ENCODE data around the gene DYSF. TPM values are rescaled to one million over a fixed set of nuclear protein-coding genes. Genes with fewer than 3 reads are reported as not detected.

DYSF gene
- polyA plus RNA-seq, 1 of the 3 experiments (the other 2 are of a cell fraction), result 0.10 TPM

GRCh38 chr2:71588497-71589170, 135.3 kb downstream of the DYSF start (continued):
- no peak for TF ChIP-seq EZH2phosphoT487 (IDR thresholded peaks at IDR 0.05; ENCODE audit: borderline replicate concordance, low read depth)

GRCh38 chr2:71589763-71590162, 136.4 kb downstream of the DYSF start:
- TF ChIP-seq MXI1 (IDR thresholded peaks at IDR 0.05; ENCODE audit: low read depth, low read length) (no peak), ELF1 (IDR thresholded peaks at IDR 0.05) (no peak), JUND (IDR thresholded peaks at IDR 0.05) (no peak), CHD2 (IDR thresholded peaks at IDR 0.05; ENCODE audit: low read length, partially characterized antibody) (no peak), NFIC (IDR thresholded peaks at IDR 0.05; ENCODE audit: borderline replicate concordance) (no peak), MEF2A (IDR thresholded peaks at IDR 0.05; ENCODE audit: borderline replicate concordance, low read depth) (no peak), FOXJ3 (CRISPR knock-in tag; IDR thresholded peaks at IDR 0.05) (no peak), GATA2 (CRISPR knock-in tag; IDR thresholded peaks at IDR 0.05) (no peak), EZH2phosphoT487 (IDR thresholded peaks at IDR 0.05; ENCODE audit: borderline replicate concordance, low read depth) (no peak), PBX3 (IDR thresholded peaks at IDR 0.05) (no peak), SMC3 (IDR thresholded peaks at IDR 0.05; ENCODE audit: low read depth, low read length) (no peak)
- Histone ChIP-seq H3K27me3 (ENCODE audit: insufficient read depth) (no peaks in the 10 kb centered on the region; the same call in 1 of the 2 replicates), H3K27ac (ENCODE audit: low read depth in 2 of 2, low read length in 1 of 2) (no peak overlapping the region), H3F3A (replicated peaks; ENCODE audit: insufficient read depth) (no peaks in the 10 kb centered on the region), H4K20me1 (ENCODE audit: insufficient read depth) (no peaks in the 10 kb centered on the region), H3K36me3 (replicated peaks in 1 of 2; ENCODE audit: control insufficient read depth in 1 of 2, insufficient read depth in 2 of 2, low read length in 1 of 2) (no peaks in the 10 kb centered on the region), H3K4me2 (no peak overlapping the region), H3K4me3 (ENCODE audit: low read depth in 2 of 2, low read length in 1 of 2) (no peak overlapping the region), H3K4me1 (ENCODE audit: control insufficient read depth in 1 of 2, insufficient read depth in 2 of 2, low read depth in 1 of 2, low read length in 1 of 2) (no peaks in the 10 kb centered on the region; a peak in 1 of 4 replicates), H3K9me2 (no peaks in the 10 kb centered on the region), H3K9me3 (no peaks in the 10 kb centered on the region), H2AFZ (ENCODE audit: low read depth) (no peak overlapping the region), H3K9ac (no peak overlapping the region), H3K79me2 (ENCODE audit: insufficient read depth) (no peaks in the 10 kb centered on the region)
- WGBS (ENCODE audit: low lambda C conversion rate), result 74% methylated on average over 10 of the region's 10 CpGs
- CTCF ChIA-PET, result no interaction called here
- DNase-seq, result no peak
- POLR2A ChIA-PET, result no interaction called here

DNA sequence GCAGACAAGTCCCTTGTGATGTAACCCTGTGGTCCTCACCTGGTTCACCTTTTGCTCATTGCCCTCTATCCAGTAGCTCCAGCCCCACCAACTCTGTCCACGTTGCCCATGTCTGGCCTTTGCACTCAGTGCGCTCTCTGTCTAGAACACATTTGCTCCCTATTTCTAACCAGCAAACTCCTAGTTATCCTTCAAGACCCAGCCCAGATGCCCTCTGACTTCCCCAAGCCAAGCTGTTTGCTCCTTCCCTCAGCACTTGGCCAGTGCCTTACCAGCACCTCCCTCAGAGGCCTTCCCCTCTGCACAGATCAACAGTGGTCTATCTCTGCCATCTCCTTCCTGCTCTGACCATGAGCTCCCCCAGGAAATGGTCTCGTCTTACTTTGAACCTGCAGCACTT, 137.7 kb downstream of the DYSF start:
- CTCF ChIA-PET, result interaction anchor here (0.6 to 1.2 kb wide), 3 partner anchors 19 to 211 kb away, joined by 3 to 4 read pairs (median 3); no protein-coding TSS in a partner anchor
- WGBS (ENCODE audit: low lambda C conversion rate), result 42% methylated on average over 3 of the region's 3 CpGs
- no peaks in the 10 kb centered on the region for H3F3A ChIP-seq (replicated peaks; ENCODE audit: insufficient read depth)
- no peaks in the 10 kb centered on the region for H4K20me1 ChIP-seq (ENCODE audit: insufficient read depth)
- no peak overlapping the region for H3K4me3 ChIP-seq (ENCODE audit: low read depth in 2 of 2, low read length in 1 of 2)
- no peak overlapping the region for H2AFZ ChIP-seq (ENCODE audit: low read depth)
- no peak for DNase-seq
- no peaks in the 10 kb centered on the region for H3K79me2 ChIP-seq (ENCODE audit: insufficient read depth)
- no peak overlapping the region for H3K9ac ChIP-seq
- no peaks in the 10 kb centered on the region for H3K9me3 ChIP-seq
- no peaks in the 10 kb centered on the region; the same call in 1 of the 2 replicates for H3K27me3 ChIP-seq (ENCODE audit: insufficient read depth)
- no peaks in the 10 kb centered on the region for H3K9me2 ChIP-seq
- POLR2A ChIA-PET, result no interaction called here
- H3K36me3 ChIP-seq (replicated peaks in 1 of 2; ENCODE audit: control insufficient read depth in 1 of 2, insufficient read depth in 2 of 2, low read length in 1 of 2), result no peaks in the 10 kb centered on the region
- H3K4me1 ChIP-seq (ENCODE audit: control insufficient read depth in 1 of 2, insufficient read depth in 2 of 2, low read depth in 1 of 2, low read length in 1 of 2), result no peaks in the 10 kb centered on the region; a peak in 1 of 4 replicates
- H3K4me2 ChIP-seq, result no peak overlapping the region
- no peak overlapping the region for H3K27ac ChIP-seq (ENCODE audit: low read depth in 2 of 2, low read length in 1 of 2)
- no peak for TF ChIP-seq FOSL2 (IDR thresholded peaks at IDR 0.05; ENCODE audit: borderline replicate concordance, low read depth)
- TF ChIP-seq FOXM1 (IDR thresholded peaks at IDR 0.05; ENCODE audit: low read depth), result no peak
- no peak for TF ChIP-seq TAF1 (IDR thresholded peaks at IDR 0.05; ENCODE audit: borderline replicate concordance, low read depth, low read length)
- no peak for TF ChIP-seq NRF1 (IDR thresholded peaks at IDR 0.05; ENCODE audit: low read depth, low read length)
- no peak for TF ChIP-seq RFX5 (IDR thresholded peaks at IDR 0.05; ENCODE audit: low read length)
- TF ChIP-seq TCF12 (IDR thresholded peaks at IDR 0.05), result no peak
- TF ChIP-seq RAD21 (IDR thresholded peaks at IDR 0.05; ENCODE audit: low read length), result no peak
- TF ChIP-seq CHD2 (IDR thresholded peaks at IDR 0.05; ENCODE audit: low read length, partially characterized antibody), result no peak
- TF ChIP-seq USF1 (IDR thresholded peaks at IDR 0.05; ENCODE audit: borderline replicate concordance, low read depth), result no peak
- TF ChIP-seq SIN3A (IDR thresholded peaks at IDR 0.05; ENCODE audit: borderline replicate concordance, low read depth, low read length), result no peak
- TF ChIP-seq, protein P1, sequence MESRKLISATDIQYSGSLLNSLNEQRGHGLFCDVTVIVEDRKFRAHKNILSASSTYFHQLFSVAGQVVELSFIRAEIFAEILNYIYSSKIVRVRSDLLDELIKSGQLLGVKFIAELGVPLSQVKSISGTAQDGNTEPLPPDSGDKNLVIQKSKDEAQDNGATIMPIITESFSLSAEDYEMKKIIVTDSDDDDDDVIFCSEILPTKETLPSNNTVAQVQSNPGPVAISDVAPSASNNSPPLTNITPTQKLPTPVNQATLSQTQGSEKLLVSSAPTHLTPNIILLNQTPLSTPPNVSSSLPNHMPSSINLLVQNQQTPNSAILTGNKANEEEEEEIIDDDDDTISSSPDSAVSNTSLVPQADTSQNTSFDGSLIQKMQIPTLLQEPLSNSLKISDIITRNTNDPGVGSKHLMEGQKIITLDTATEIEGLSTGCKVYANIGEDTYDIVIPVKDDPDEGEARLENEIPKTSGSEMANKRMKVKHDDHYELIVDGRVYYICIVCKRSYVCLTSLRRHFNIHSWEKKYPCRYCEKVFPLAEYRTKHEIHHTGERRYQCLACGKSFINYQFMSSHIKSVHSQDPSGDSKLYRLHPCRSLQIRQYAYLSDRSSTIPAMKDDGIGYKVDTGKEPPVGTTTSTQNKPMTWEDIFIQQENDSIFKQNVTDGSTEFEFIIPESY (IDR thresholded peaks at IDR 0.05; ENCODE audit: borderline replicate concordance, low read depth), result no peak
- no peak for TF ChIP-seq JUND (IDR thresholded peaks at IDR 0.05)
- TF ChIP-seq GATA2 (CRISPR knock-in tag; IDR thresholded peaks at IDR 0.05), result no peak
- TF ChIP-seq, protein P2, sequence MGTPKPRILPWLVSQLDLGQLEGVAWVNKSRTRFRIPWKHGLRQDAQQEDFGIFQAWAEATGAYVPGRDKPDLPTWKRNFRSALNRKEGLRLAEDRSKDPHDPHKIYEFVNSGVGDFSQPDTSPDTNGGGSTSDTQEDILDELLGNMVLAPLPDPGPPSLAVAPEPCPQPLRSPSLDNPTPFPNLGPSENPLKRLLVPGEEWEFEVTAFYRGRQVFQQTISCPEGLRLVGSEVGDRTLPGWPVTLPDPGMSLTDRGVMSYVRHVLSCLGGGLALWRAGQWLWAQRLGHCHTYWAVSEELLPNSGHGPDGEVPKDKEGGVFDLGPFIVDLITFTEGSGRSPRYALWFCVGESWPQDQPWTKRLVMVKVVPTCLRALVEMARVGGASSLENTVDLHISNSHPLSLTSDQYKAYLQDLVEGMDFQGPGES (IDR thresholded peaks at IDR 0.05; ENCODE audit: low read depth, low read length), result no peak
- TF ChIP-seq YY1 (IDR thresholded peaks at IDR 0.05; ENCODE audit: low read depth), result no peak
- no peak for TF ChIP-seq EZH2phosphoT487 (IDR thresholded peaks at IDR 0.05; ENCODE audit: borderline replicate concordance, low read depth)
